T47D (cell line): ENCODE data around the gene TMC7.
"Not testable (repeated sequence)": the region's sequence is repeated elsewhere in the genome, so short reads cannot be mapped to it uniquely, and the experiment has no call there.

ENCODE experiments used
- DNase-seq, 2 experiments: peaks; one replicate each; pipeline versions ENCODE4 v3.0.0 to v3.0.0-alpha.2; 2011 to 2012; ENCODE audit warnings: low read depth in 1 of 2, low spot score in 1 of 2
- JUND ChIP-seq: IDR thresholded peaks from 2 replicates; pipeline ENCODE4 v1.6.1; 2012; ENCODE audit warnings: low read depth
- in situ Hi-C: cut with HindIII; loops from 2 replicates; pipeline ENCODE4 v1.10.0; 2016; ENCODE audit warnings: low sequenced_read_pairs, low pct_unique_long_range_greater_than_20kb

TMC7 gene

GRCh38 chr16:18983565-18984434, at the start of gene TMC7:
TSS of gene TMC7 (plus strand) at chr16:18983934. CDS start at chr16:18984064, 130 bp downstream.
- TF ChIP-seq JUND = no peak
- in situ Hi-C loops = no loop called here
- DNase-seq = peak; percentile 71 to 93

GRCh38 chr16:18936727-18937340, 46.9 kb upstream of the TMC7 start:
- TF ChIP-seq JUND = no peak
- no peak for DNase-seq
- in situ Hi-C loops = no loop called here

GRCh38 chr16:18937390-18937789, 46.3 kb upstream of the TMC7 start:
- no peak for DNase-seq
- in situ Hi-C loops = no loop called here

GRCh38 chr16:18938986-18939385, 44.7 kb upstream of the TMC7 start:
- no peak for TF ChIP-seq JUND
- DNase-seq = no peak
- in situ Hi-C loops = no loop called here

More at GRCh38 chr16:18937390-18937789, 46.3 kb upstream of the TMC7 start:
- no peak for TF ChIP-seq JUND

GRCh38 chr16:18941471-18941870, 42.3 kb upstream of the TMC7 start:
- DNase-seq = no peak
- in situ Hi-C loops = no loop called here
- no peak for TF ChIP-seq JUND

GRCh38 chr16:18942061-18942460, 41.7 kb upstream of the TMC7 start:
- no peak for TF ChIP-seq JUND
- in situ Hi-C loops = no loop called here
- no peak for DNase-seq

- in situ Hi-C loops = no loop called here
- TF ChIP-seq JUND = no peak
Measured at GRCh38 chr16:18943414-18943813, 40.3 kb upstream of the TMC7 start.

GRCh38 chr16:18945233-18945632, 38.5 kb upstream of the TMC7 start:
- DNase-seq = peak in 1 of 2 experiments; percentile 26
- in situ Hi-C loops = no loop called here
- no peak for TF ChIP-seq JUND

More at GRCh38 chr16:18943414-18943813, 40.3 kb upstream of the TMC7 start:
- DNase-seq = no peak

- in situ Hi-C loops = no loop called here
- DNase-seq = no peak
- no peak for TF ChIP-seq JUND
Measured at GRCh38 chr16:18948372-18949020, 35.2 kb upstream of the TMC7 start.

- DNase-seq = no peak
- TF ChIP-seq JUND = no peak
- in situ Hi-C loops = no loop called here
Measured at GRCh38 chr16:18950469-18951185, 33.1 kb upstream of the TMC7 start.

GRCh38 chr16:18953547-18953946, 30.2 kb upstream of the TMC7 start:
- no peak for DNase-seq
- no peak for TF ChIP-seq JUND
- in situ Hi-C loops = no loop called here

GRCh38 chr16:18955874-18956580, 27.7 kb upstream of the TMC7 start:
- in situ Hi-C loops, DNase-seq: not testable (repeated sequence)

GRCh38 chr16:18956658-18957241, 27.0 kb upstream of the TMC7 start:
- in situ Hi-C loops, DNase-seq: not testable (repeated sequence)
